ENCODE measurements around the gene CYSLTR1. TPM values are rescaled to one million over a fixed set of nuclear protein-coding genes. Genes with fewer than 3 reads are reported as not detected.
A peak's percentile ranks its signal among the peaks of the same experiment; 100 is the strongest.

The CYSLTR1 gene
- polyA plus RNA-seq, 2 of the 4 experiments (the other 2 are of a cell fraction) = not detected

- no peak overlapping the region for H3K4me3 ChIP-seq
- TF ChIP-seq KDM5A (IDR thresholded peaks at IDR 0.05) = no peak
- ChIA-PET POLR2A (no interaction called here), CTCF (no interaction called here)
- FAIRE-seq (no peak), ATAC-seq (no peak), DNase-seq (ENCODE audit: low read depth in 1 of 2, low spot score in 1 of 2) (no peak)
- no peaks in the 10 kb centered on the region for H3K4me1 ChIP-seq
- no peak overlapping the region for H3K4me2 ChIP-seq
- WGBS (ENCODE audit: missing lambda C conversion rate) = 5% methylated on average over 1 of the region's 1 CpG
- H3K9me3 ChIP-seq = no peaks in the 10 kb centered on the region
- H3K27ac ChIP-seq = no peak overlapping the region
Observed at GRCh38 chrX:78331708-78332107, 4.3 kb upstream of the CYSLTR1 start.

- ChIA-PET CTCF (interaction anchor here (0.8 kb wide), 1 partner anchor 19 kb away, joined by 4 read pairs; no protein-coding TSS in a partner anchor), POLR2A (no interaction called here)
- no peaks in the 10 kb centered on the region for H3K4me1 ChIP-seq
- H3K4me3 ChIP-seq = no peak overlapping the region
- DNase-seq (ENCODE audit: low read depth in 1 of 2, low spot score in 1 of 2) = no peak
- WGBS (ENCODE audit: missing lambda C conversion rate) = 0% methylated on average over 1 of the region's 1 CpG
- no peaks in the 10 kb centered on the region for H3K9me3 ChIP-seq
- H3K4me2 ChIP-seq = no peak overlapping the region
- H3K27ac ChIP-seq = no peak overlapping the region
- TF ChIP-seq ZC3H11A (IDR thresholded peaks at IDR 0.05) (no peak), ATOH8 (CRISPR knock-in tag; IDR thresholded peaks at IDR 0.05; ENCODE audit: low read depth) (no peak), EHMT2 (IDR thresholded peaks at IDR 0.05; ENCODE audit: low read depth) (no peak), SMC3 (IDR thresholded peaks at IDR 0.05) (no peak), EP300 (IDR thresholded peaks at IDR 0.05) (no peak), MAFK (IDR thresholded peaks at IDR 0.05; ENCODE audit: partially characterized antibody) (no peak), RFX5 (IDR thresholded peaks at IDR 0.05) (no peak), MYC (IDR thresholded peaks at IDR 0.05; ENCODE audit: borderline replicate concordance, low read length) (no peak), HOXB5 (CRISPR knock-in tag; IDR thresholded peaks at IDR 0.05) (no peak)
- no peak for ATAC-seq
- peak; percentile 18 for FAIRE-seq
Observed at GRCh38 chrX:78330540-78330939, 3.1 kb upstream of the CYSLTR1 start.

GRCh38 chrX:78330068-78330467 lies 2.7 kb upstream of the CYSLTR1 start:
- no peak overlapping the region for H3K27ac ChIP-seq
- no peak overlapping the region for H3K4me3 ChIP-seq
- no peak for ATAC-seq
- no peaks in the 10 kb centered on the region for H3K9me3 ChIP-seq
- no peak for DNase-seq (ENCODE audit: low read depth in 1 of 2, low spot score in 1 of 2)
- TF ChIP-seq REST (IDR thresholded peaks at IDR 0.05) (no peak), CEBPB (IDR thresholded peaks at IDR 0.05) (no peak), HOXB13 (CRISPR knock-in tag; IDR thresholded peaks at IDR 0.05; ENCODE audit: low read depth) (no peak), GATA3 (IDR thresholded peaks at IDR 0.05; ENCODE audit: borderline replicate concordance) (no peak), ZNF302 (CRISPR knock-in tag; IDR thresholded peaks at IDR 0.05) (no peak), HES2 (IDR thresholded peaks at IDR 0.05) (no peak), TFCP2L1 (CRISPR knock-in tag; IDR thresholded peaks at IDR 0.05) (no peak), RNF2 (IDR thresholded peaks at IDR 0.05; ENCODE audit: borderline replicate concordance, low read depth) (no peak), BCL3 (IDR thresholded peaks at IDR 0.05) (no peak), ZFP36 (IDR thresholded peaks at IDR 0.05; ENCODE audit: borderline replicate concordance, partially characterized antibody) (no peak), SREBF2 (IDR thresholded peaks at IDR 0.05) (no peak), NR3C1 (IDR thresholded peaks at IDR 0.05) (no peak), JUN (IDR thresholded peaks at IDR 0.05) (no peak), KDM5A (IDR thresholded peaks at IDR 0.05) (no peak), CHD2 (IDR thresholded peaks at IDR 0.05; ENCODE audit: low read length, partially characterized antibody) (no peak), EP300 (IDR thresholded peaks at IDR 0.05) (no peak)
- POLR2A ChIA-PET = no interaction called here
- CTCF ChIA-PET = interaction anchor here (0.8 kb wide), 1 partner anchor 18 kb away, joined by 4 read pairs; no protein-coding TSS in a partner anchor
- H3K4me1 ChIP-seq = no peaks in the 10 kb centered on the region
- WGBS (ENCODE audit: missing lambda C conversion rate) = 0% methylated on average over 2 of the region's 2 CpGs
- no peak for FAIRE-seq
- H3K4me2 ChIP-seq = no peak overlapping the region

Measured in A549 (cell line).